B cell (primary cell): ENCODE data around the gene CLASRP. TPM values are rescaled to one million over a fixed set of nuclear protein-coding genes. Genes with fewer than 3 reads are reported as not detected.

Experiments used
- ATAC-seq: fragments of 200-7000 bp; cut with Tn5 transposase; one replicate; pipeline ENCODE4 v1.10.0; 2021; ENCODE audit warnings: low read depth, mild to moderate bottlenecking, moderate number of reproducible peaks, moderate library complexity
- CTCF ChIA-PET: fragments of 350-600 bp; sonication (Branson Sonifier 250); formaldehyde crosslinking; loops from one replicate; lab custom pipeline; 2021; ENCODE audit warnings: antibody characterized with exemption, inconsistent platforms; lab: Charles Lee
- POLR2A ChIA-PET: fragments of 350-600 bp; sonication (Branson Sonifier 250); formaldehyde crosslinking; loops from one replicate; lab custom pipeline; 2021; ENCODE audit warnings: antibody characterized with exemption; lab: Charles Lee
- DNase-seq: peaks from one replicate; pipeline ENCODE4 v3.0.0; 2013
- H2AFZ ChIP-seq: 2 replicates; pipeline ENCODE4 v1.6.1; 2012; ENCODE audit warnings: mild to moderate bottlenecking, low read depth, low read length; ENCODE audit not compliant: insufficient read depth, poor library complexity, severe bottlenecking
- H3K27ac ChIP-seq, 2 donors: 1 replicate in 1 of 2; 2 replicates in 1 of 2; pipeline ENCODE4 v1.5.1; 2012 to 2013; ENCODE audit warnings: low read length in 2 of 2, mild to moderate bottlenecking in 2 of 2, moderate library complexity in 1 of 2
- H3K27me3 ChIP-seq, 4 experiments: fragments of 200-600 bp in 1 of 4; sonication (generic) in 1 of 4; replicated peaks in 1 of 4; 1 replicate in 2 of 4; 2 replicates in 2 of 4; pipeline versions ENCODE4 v1.6.1 to v1.7.0; 2013 to 2016; ENCODE audit warnings: low read length in 3 of 4, mild to moderate bottlenecking in 2 of 4, mixed read lengths in 1 of 4, moderate library complexity in 1 of 4; ENCODE audit not compliant: insufficient read depth in 4 of 4, control insufficient read depth in 3 of 4; ENCODE audit errors: control extremely low read depth in 1 of 4
- H3K36me3 ChIP-seq, 2 experiments: replicated peaks in 1 of 2; 1 replicate in 1 of 2; 2 replicates in 1 of 2; pipeline versions ENCODE4 v1.6.1 to v1.7.1; 2013; ENCODE audit warnings: low read length in 1 of 2; ENCODE audit not compliant: insufficient read depth in 2 of 2, control insufficient read depth in 1 of 2; ENCODE audit errors: control extremely low read depth in 1 of 2, extremely low read depth in 1 of 2
- H3K4me1 ChIP-seq, 2 donors: fragments of 200-600 bp in 1 of 2; sonication (generic) in 1 of 2; 1 replicate in 1 of 2; 2 replicates in 1 of 2; pipeline versions ENCODE4 v1.5.1 to v1.6.1; 2013 to 2017; ENCODE audit warnings: low read length in 2 of 2; ENCODE audit not compliant: control insufficient read depth in 2 of 2, insufficient read depth in 2 of 2
- H3K4me2 ChIP-seq: replicated peaks from 2 replicates; pipeline ENCODE3; 2012; ENCODE audit warnings: mild to moderate bottlenecking, low read depth, low read length; ENCODE audit not compliant: poor library complexity, severe bottlenecking
- H3K4me3 ChIP-seq, 5 experiments: fragments of 200-600 bp in 1 of 5; sonication (generic) in 1 of 5; 1 replicate in 3 of 5; 2 replicates in 2 of 5; pipeline versions ENCODE4 v1.5.1 to v1.7.0; 2011 to 2016; ENCODE audit warnings: low read length in 4 of 5, mild to moderate bottlenecking in 4 of 5, low read depth in 2 of 5, control low read depth in 1 of 5, moderate library complexity in 1 of 5; ENCODE audit not compliant: insufficient read depth in 1 of 5; ENCODE audit errors: control extremely low read depth in 1 of 5, extremely low read depth in 1 of 5
- H3K79me2 ChIP-seq: fragments of 200-600 bp; sonication (generic); one replicate; pipeline ENCODE4 v1.6.0; 2016; ENCODE audit warnings: low read length; ENCODE audit not compliant: control insufficient read depth, insufficient read depth
- H3K9ac ChIP-seq: fragments of 200-600 bp; sonication (generic); 2 replicates; pipeline ENCODE4 v1.6.1; 2017; ENCODE audit warnings: mild to moderate bottlenecking, low read length, moderate library complexity
- H3K9me3 ChIP-seq, 3 donors: one replicate each; pipeline versions ENCODE4 v1.6.1 to v1.7.1; 2013; ENCODE audit warnings: low read length in 2 of 3; ENCODE audit not compliant: control insufficient read depth in 2 of 3, insufficient read depth in 1 of 3; ENCODE audit errors: control extremely low read depth in 1 of 3
- H4K20me1 ChIP-seq: 2 replicates; pipeline ENCODE4 v1.6.0; 2012; ENCODE audit warnings: mild to moderate bottlenecking, low read length; ENCODE audit not compliant: insufficient read depth, control insufficient read depth, poor library complexity, severe bottlenecking
- H3K27ac Mint-ChIP-seq: one replicate; pipeline ENCODE4 v1.8.0; 2021; ENCODE audit warnings: mixed read lengths
- H3K27me3 Mint-ChIP-seq: one replicate; pipeline ENCODE4 v1.8.0; 2021; ENCODE audit warnings: mixed read lengths
- H3K4me1 Mint-ChIP-seq: one replicate; pipeline ENCODE4 v1.8.0; 2021; ENCODE audit warnings: mixed read lengths
- H3K4me3 Mint-ChIP-seq: one replicate; pipeline ENCODE4 v1.8.0; 2021; ENCODE audit warnings: mixed read lengths
- H3K9me3 Mint-ChIP-seq: one replicate; pipeline ENCODE4 v1.8.0; 2022; ENCODE audit warnings: mixed read lengths; ENCODE audit not compliant: insufficient read depth
- CTCF ChIP-seq: fragments of 200-600 bp; IDR thresholded peaks from one replicate; pipeline ENCODE4 v1.8.0; 2022; ENCODE audit warnings: antibody characterized with exemption, mild to moderate bottlenecking
- EZH2 ChIP-seq: IDR thresholded peaks from 2 replicates; pipeline ENCODE4 v1.6.1; 2012; ENCODE audit warnings: borderline replicate concordance, low read depth, mild to moderate bottlenecking, moderate library complexity, low read length; ENCODE audit not compliant: insufficient read depth, poor library complexity, severe bottlenecking
- WGBS: methylation state at CpG from one replicate; pipeline ENCODE4 v1.1.5; 2013; ENCODE audit warnings: missing lambda C conversion rate; ENCODE audit not compliant: insufficient coverage; 5-methylcytosine and 5-hydroxymethylcytosine counted together
- intact Hi-C: fragments of 100-400 bp; cut with micrococcal nuclease; formaldehyde crosslinking; loops from one replicate; pipeline ENCODE4 v1.10.0; 2022
- polyA plus RNA-seq: library from polyadenylated mRNA; depleted of rRNA; stranded (reverse); fragments of >200 nt; gene quantifications from 2 replicates; pipeline ENCODE4 v1.2.3, GENCODE V29; 2012
- total RNA-seq, 2 donors: library from RNA; stranded (reverse); fragments of 120-200 nt in 1 of 2; gene quantifications; 1 replicate in 1 of 2; 2 replicates in 1 of 2; pipeline versions ENCODE4 v1.2.3 to v1.2.4, GENCODE V29; 2013 to 2022

CLASRP gene
- total and polyA plus RNA-seq, 2 donors (not counting 1 experiment from before 2014, with no cell fraction given): 234 to 285 TPM

DNA sequence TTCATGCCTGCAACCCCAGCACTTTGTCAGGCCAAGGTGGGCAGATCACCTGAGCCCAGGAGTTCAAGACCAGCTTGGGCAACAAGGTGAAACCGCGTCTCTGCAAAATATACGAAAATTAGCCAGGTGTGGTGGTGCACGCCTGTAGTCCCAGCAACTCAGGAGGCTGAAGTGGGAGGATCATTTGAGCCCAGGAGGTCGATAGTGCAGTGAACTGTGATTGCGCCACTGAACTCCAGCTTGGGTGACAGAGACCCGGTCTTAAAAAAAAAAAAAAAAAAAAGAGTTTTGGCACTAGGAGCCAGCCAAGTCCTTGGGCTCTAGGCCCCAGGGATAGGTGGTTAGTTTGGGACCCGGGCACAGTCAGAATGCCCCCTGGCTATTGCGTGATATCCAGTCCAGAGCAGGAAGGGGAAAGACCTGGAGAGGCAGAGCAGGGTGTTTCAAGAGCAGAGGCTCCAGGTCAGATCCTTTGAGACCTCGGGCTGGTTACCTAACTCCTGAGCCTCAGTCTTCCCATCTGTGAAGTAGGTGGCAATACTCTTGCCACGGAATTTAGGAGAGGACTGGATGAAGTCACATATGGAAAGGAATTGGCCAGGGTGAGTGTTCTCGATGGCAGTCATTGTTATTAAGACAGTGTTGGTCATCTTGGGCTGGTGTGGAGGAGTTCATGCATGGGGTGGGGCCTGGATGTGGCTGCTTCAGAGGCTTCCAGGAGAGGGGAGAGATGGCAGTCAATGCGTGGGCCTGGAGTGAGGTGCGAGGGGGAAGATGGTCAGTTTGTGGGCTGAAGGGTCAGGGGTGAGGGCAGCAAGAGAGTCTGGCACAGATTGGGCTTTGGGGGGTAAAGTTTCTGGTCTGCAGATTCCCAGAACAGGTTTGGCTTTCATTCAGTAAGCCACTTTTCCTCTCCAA is 56.9 kb downstream of the CLASRP start:
- CTCF ChIA-PET: no interaction called here
- no peaks in the 10 kb centered on the region for H3K27me3 Mint-ChIP-seq
- peaks cover 22 to 38% of the 10 kb centered on the region in 2 donors for H3K4me1 ChIP-seq
- H3K4me2 ChIP-seq: no peak overlapping the region
- peak overlapping the region; percentile 4 for H3K27ac Mint-ChIP-seq
- H3K27ac ChIP-seq: no peak overlapping the region
- TF ChIP-seq CTCF (no peak), EZH2 (no peak)
- WGBS: 96% methylated on average over 14 of the region's 14 CpGs
- intact Hi-C loops: no loop called here
- H3K4me1 Mint-ChIP-seq: peaks cover 68% of the 10 kb centered on the region
- H3K27me3 ChIP-seq: no peaks in the 10 kb centered on the region
- H3K4me3 ChIP-seq: no peak overlapping the region
- POLR2A ChIA-PET: no interaction called here
- H3K4me3 Mint-ChIP-seq: no peak overlapping the region
- H4K20me1 ChIP-seq: peaks cover 76% of the 10 kb centered on the region
- no peak overlapping the region for H3K9ac ChIP-seq
- H3K9me3 ChIP-seq: peaks cover 0 to 8% (median 0%) of the 10 kb centered on the region in 3 donors
- H3K9me3 Mint-ChIP-seq: peaks cover 3% of the 10 kb centered on the region
- DNase-seq: no peak
- H3K36me3 ChIP-seq: peaks cover 0 to 5% of the 10 kb centered on the region in 2 experiments
- no peak for ATAC-seq
- peaks cover 90% of the 10 kb centered on the region for H3K79me2 ChIP-seq
- H2AFZ ChIP-seq: no peak overlapping the region

DNA sequence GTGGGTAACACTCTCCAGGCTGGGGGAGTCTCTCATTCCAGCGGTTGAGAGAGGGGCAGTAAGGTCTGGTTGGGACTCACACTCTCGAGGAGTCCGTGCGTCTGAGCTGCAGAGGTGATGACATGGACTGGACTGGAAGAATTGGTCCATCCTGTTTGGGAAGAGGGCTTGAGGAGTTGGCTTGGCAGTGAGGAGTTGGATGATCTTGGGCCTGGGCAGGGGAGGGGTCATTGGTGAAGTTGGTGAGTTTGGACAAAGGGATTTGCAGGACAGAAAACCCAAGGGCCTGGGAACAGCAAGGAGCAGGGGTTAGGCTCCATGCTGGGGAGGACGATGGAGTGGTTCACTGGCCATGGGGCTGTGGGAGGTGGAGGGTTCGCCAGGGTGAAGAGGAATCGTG is 57.9 kb downstream of the CLASRP start:
- Histone ChIP-seq H2AFZ (no peak overlapping the region), H3K27ac (no peak overlapping the region), H3K9me3 (no peaks in the 10 kb centered on the region), H3K4me2 (no peak overlapping the region), H3K27me3 (no peaks in the 10 kb centered on the region), H3K9ac (no peak overlapping the region), H3K79me2 (peaks cover 92% of the 10 kb centered on the region), H3K4me1 (peaks cover 16 to 31% of the 10 kb centered on the region in 2 donors), H3K36me3 (peaks cover 0 to 3% of the 10 kb centered on the region in 2 experiments), H4K20me1 (peaks cover 80% of the 10 kb centered on the region), H3K4me3 (no peak overlapping the region)
- WGBS: 98% methylated on average over 7 of the region's 7 CpGs
- TF ChIP-seq EZH2 (no peak), CTCF (no peak)
- ChIA-PET CTCF (interaction anchor here (1.0 kb wide), 1 partner anchor 37 kb away, joined by 3 read pairs; no protein-coding TSS in a partner anchor), POLR2A (no interaction called here)
- DNase-seq: no peak
- H3K27ac Mint-ChIP-seq: peak overlapping the region; percentile 70
- no peaks in the 10 kb centered on the region for H3K9me3 Mint-ChIP-seq
- no peaks in the 10 kb centered on the region for H3K27me3 Mint-ChIP-seq
- intact Hi-C loops: no loop called here
- ATAC-seq: no peak
- H3K4me1 Mint-ChIP-seq: peaks cover 68% of the 10 kb centered on the region
- peak overlapping the region; percentile 6 for H3K4me3 Mint-ChIP-seq
